H9 (cell line): ENCODE data around the gene DPH3. TPM values are rescaled to one million over a fixed set of nuclear protein-coding genes. Genes with fewer than 3 reads are reported as not detected.

ENCODE experiments used
- DNase-seq: peaks from one replicate; pipeline ENCODE4 v3.0.0-alpha.2; 2017
- H2AFZ ChIP-seq: one replicate; pipeline ENCODE4 v1.6.1; 2013; ENCODE audit warnings: mild to moderate bottlenecking, low read length, control low read depth, moderate library complexity
- H2AK5ac ChIP-seq: 2 replicates; pipeline ENCODE4 v1.6.1; 2013; ENCODE audit warnings: low read length, control low read depth, mixed read lengths; ENCODE audit not compliant: insufficient read length
- H2BK120ac ChIP-seq: one replicate; pipeline ENCODE4 v1.6.1; 2013; ENCODE audit warnings: low read depth, mild to moderate bottlenecking, low read length, control low read depth, inconsistent platforms; ENCODE audit not compliant: poor library complexity, severe bottlenecking
- H2BK12ac ChIP-seq: 2 replicates; pipeline ENCODE4 v1.6.1; 2013; ENCODE audit warnings: low read length, control low read depth, mixed read lengths, low read depth; ENCODE audit not compliant: insufficient read length
- H2BK15ac ChIP-seq: 2 replicates; pipeline ENCODE4 v1.6.1; 2013; ENCODE audit warnings: low read depth, low read length, control low read depth
- H2BK20ac ChIP-seq: one replicate; pipeline ENCODE4 v1.6.1; 2013; ENCODE audit warnings: low read depth, mild to moderate bottlenecking, low read length, control low read depth, inconsistent platforms; ENCODE audit not compliant: poor library complexity, severe bottlenecking
- H2BK5ac ChIP-seq: 2 replicates; pipeline ENCODE4 v1.6.1; 2013; ENCODE audit warnings: low read length, control low read depth, mixed read lengths; ENCODE audit not compliant: insufficient read length
- H3K14ac ChIP-seq: 2 replicates; pipeline ENCODE4 v1.6.1; 2013; ENCODE audit warnings: low read length, control low read depth; ENCODE audit not compliant: insufficient read depth
- H3K18ac ChIP-seq: 2 replicates; pipeline ENCODE4 v1.6.1; 2013; ENCODE audit warnings: low read depth, mild to moderate bottlenecking, mixed read lengths, low read length, control low read depth; ENCODE audit not compliant: insufficient read length
- H3K23ac ChIP-seq: 2 replicates; pipeline ENCODE4 v1.6.1; 2013; ENCODE audit warnings: low read length, control low read depth, mixed read lengths, low read depth; ENCODE audit not compliant: insufficient read length
- H3K23me2 ChIP-seq: 2 replicates; pipeline ENCODE4 v1.6.1; 2013; ENCODE audit warnings: low read depth, mild to moderate bottlenecking, mixed read lengths, low read length, control low read depth; ENCODE audit not compliant: insufficient read length, poor library complexity, severe bottlenecking
- H3K27ac ChIP-seq: 2 replicates; pipeline ENCODE4 v1.5.1; 2013; ENCODE audit warnings: low read length, control low read depth, mixed read lengths, low read depth; ENCODE audit not compliant: insufficient read length
- H3K27me3 ChIP-seq: 2 replicates; pipeline ENCODE4 v1.6.1; 2013; ENCODE audit warnings: low read length, control low read depth, inconsistent platforms; ENCODE audit not compliant: insufficient read depth
- H3K4ac ChIP-seq: 2 replicates; pipeline ENCODE4 v1.6.1; 2013; ENCODE audit warnings: low read depth, mild to moderate bottlenecking, control low read depth, inconsistent platforms, low read length, moderate library complexity
- H3K4me1 ChIP-seq: 2 replicates; pipeline ENCODE4 v1.6.1; 2013; ENCODE audit warnings: low read length, control low read depth, inconsistent platforms; ENCODE audit not compliant: insufficient read depth
- H3K4me2 ChIP-seq: 2 replicates; pipeline ENCODE4 v1.6.1; 2013; ENCODE audit warnings: low read length, control low read depth, mixed read lengths; ENCODE audit not compliant: insufficient read length, insufficient read depth
- H3K56ac ChIP-seq: 2 replicates; pipeline ENCODE4 v1.6.1; 2013; ENCODE audit warnings: low read depth, mild to moderate bottlenecking, mixed read lengths, low read length, control low read depth; ENCODE audit not compliant: insufficient read length
- H3K79me1 ChIP-seq: 2 replicates; pipeline ENCODE4 v1.6.1; 2013; ENCODE audit warnings: low read depth, mild to moderate bottlenecking, moderate library complexity, low read length, control low read depth, inconsistent platforms; ENCODE audit not compliant: insufficient read depth, poor library complexity, severe bottlenecking
- H3K79me2 ChIP-seq: 2 replicates; pipeline ENCODE4 v1.6.1; 2013; ENCODE audit warnings: low read length, control low read depth, inconsistent platforms; ENCODE audit not compliant: insufficient read depth
- H3K9ac ChIP-seq: 2 replicates; pipeline ENCODE4 v1.6.1; 2013; ENCODE audit warnings: low read length, control low read depth, mixed read lengths; ENCODE audit not compliant: insufficient read length; ENCODE audit errors: extremely low read depth
- H3K9me3 ChIP-seq: one replicate; pipeline ENCODE4 v1.6.1; 2013; ENCODE audit warnings: low read depth, low read length, inconsistent platforms; ENCODE audit not compliant: control insufficient read depth
- H3T11ph ChIP-seq: one replicate; pipeline ENCODE4 v1.6.1; 2013; ENCODE audit warnings: mild to moderate bottlenecking, low read length, control low read depth, inconsistent platforms
- H4K20me1 ChIP-seq: one replicate; pipeline ENCODE4 v1.6.1; 2013; ENCODE audit not compliant: control insufficient read depth, insufficient read length, insufficient read depth
- H4K5ac ChIP-seq: 2 replicates; pipeline ENCODE4 v1.6.1; 2013; ENCODE audit warnings: low read depth, mild to moderate bottlenecking, mixed read lengths, low read length, control low read depth; ENCODE audit not compliant: insufficient read length
- H4K8ac ChIP-seq: replicated peaks from 2 replicates; pipeline ENCODE4 v1.6.1; 2013; ENCODE audit warnings: low read length, control low read depth, mixed read lengths, low read depth; ENCODE audit not compliant: insufficient read length
- H4K91ac ChIP-seq: 2 replicates; pipeline ENCODE4 v1.6.1; 2013; ENCODE audit warnings: low read depth, mild to moderate bottlenecking, moderate library complexity, mixed read lengths, low read length, control low read depth; ENCODE audit not compliant: insufficient read length
- H3K27ac Mint-ChIP-seq, 3 experiments: 2 replicates in 2 of 3; 3 replicates in 1 of 3; pipeline ENCODE4 v1.8.0; 2020 to 2021; ENCODE audit warnings: mixed read lengths in 3 of 3, mild to moderate bottlenecking in 1 of 3, moderate library complexity in 1 of 3
- H3K27me3 Mint-ChIP-seq: 2 replicates; pipeline ENCODE4 v1.8.0; 2021; ENCODE audit warnings: low read depth, mild to moderate bottlenecking, moderate library complexity, mixed read lengths
- H3K36me3 Mint-ChIP-seq, 3 experiments: 2 replicates in 2 of 3; 3 replicates in 1 of 3; pipeline ENCODE4 v1.8.0; 2020 to 2021; ENCODE audit warnings: low read depth in 3 of 3, mixed read lengths in 3 of 3; ENCODE audit not compliant: insufficient read depth in 1 of 3
- H3K4me1 Mint-ChIP-seq, 2 experiments: 2 replicates each; pipeline ENCODE4 v1.8.0; 2020; ENCODE audit warnings: mixed read lengths in 2 of 2
- H3K4me3 Mint-ChIP-seq, 2 experiments: 2 replicates in 1 of 2; 3 replicates in 1 of 2; pipeline ENCODE4 v1.8.0; 2020 to 2021; ENCODE audit warnings: mild to moderate bottlenecking in 2 of 2, mixed read lengths in 2 of 2, moderate library complexity in 1 of 2
- H3K9me3 Mint-ChIP-seq, 2 experiments: 2 replicates in 1 of 2; 3 replicates in 1 of 2; pipeline ENCODE4 v1.8.0; 2020; ENCODE audit warnings: mild to moderate bottlenecking in 2 of 2, mixed read lengths in 2 of 2, moderate library complexity in 1 of 2
- CTCF ChIP-seq: fragments of 200-600 bp; sonication (generic); conservative IDR thresholded peaks from 3 replicates; pipeline ENCODE4 v1.8.0; 2021; ENCODE audit warnings: antibody characterized with exemption, mild to moderate bottlenecking
- WGBS: extraction: QIAGEN DNeasy Blood & Tissue Kit; methylation state at CpG from one replicate; pipeline ENCODE4 v1.1.7; 2013; ENCODE audit warnings: missing lambda C conversion rate, low lambda C conversion rate, mixed read lengths; ENCODE audit not compliant: insufficient read length; ENCODE audit errors: extremely low coverage; 5-methylcytosine and 5-hydroxymethylcytosine counted together
- total RNA-seq: library from RNA; stranded (reverse); gene quantifications from 2 replicates; pipeline ENCODE4 v1.2.1, GENCODE V29; 2021

The DPH3 gene
- total RNA-seq, 1 experiment from 2014 or later, result 36.2 TPM

GRCh38 chr3:16270855-16271254, 6.1 kb upstream of the DPH3 start:
- Histone ChIP-seq H4K8ac (no peak overlapping the region), H2BK15ac (no peak overlapping the region), H3K79me2 (peaks cover 8% of the 10 kb centered on the region; the same call in 1 of the 2 replicates), H3K56ac (no peak overlapping the region), H3K27ac (no peak overlapping the region), H3K18ac (no peak overlapping the region), H2AFZ (no peak overlapping the region), H3T11ph (no peak overlapping the region), H4K20me1 (no peaks in the 10 kb centered on the region), H3K27me3 (no peaks in the 10 kb centered on the region), H3K4me2 (no peak overlapping the region), H3K4me1 (no peaks in the 10 kb centered on the region), H2BK120ac (no peak overlapping the region), H2BK5ac (no peak overlapping the region), H3K9me3 (no peaks in the 10 kb centered on the region), H3K9ac (no peak overlapping the region), H4K5ac (no peak overlapping the region), H3K23ac (no peak overlapping the region), H3K23me2 (no peaks in the 10 kb centered on the region), H2BK20ac (no peak overlapping the region), H2AK5ac (no peak overlapping the region), H4K91ac (no peak overlapping the region), H3K79me1 (no peaks in the 10 kb centered on the region), H3K14ac (no peak overlapping the region), H3K4ac (no peak overlapping the region), H2BK12ac (no peak overlapping the region)
- TF ChIP-seq CTCF, result no peak
- Mint-ChIP-seq H3K27me3 (no peaks in the 10 kb centered on the region), H3K4me3 (no peak overlapping the region), H3K27ac (0 out of 7 replicates have a peak overlapping the region, but pooled peaks of 1 of the 3 experiments have one; percentile 68), H3K4me1 (peaks cover 9 to 12% of the 10 kb centered on the region in 2 experiments), H3K9me3 (no peaks in the 10 kb centered on the region), H3K36me3 (peaks cover 2 to 40% (median 35%) of the 10 kb centered on the region in 3 experiments; a peak in 5 of 7 replicates)
- WGBS, result no CpG with 5 or more reads among the region's 10 CpGs
- DNase-seq, result no peak
